CD4-positive, alpha-beta T cell (primary cell): ENCODE data around the gene SNX20. TPM values are rescaled to one million over a fixed set of nuclear protein-coding genes. Genes with fewer than 3 reads are reported as not detected.

Experiments
- ATAC-seq: fragments of 200-7000 bp; cut with Tn5 transposase; one replicate; pipeline ENCODE4 v1.10.0; 2022; ENCODE audit warnings: mild to moderate bottlenecking; ENCODE audit not compliant: poor library complexity
- CTCF ChIA-PET: fragments of 350-600 bp; sonication (Branson Sonifier 250); formaldehyde crosslinking; loops from one replicate; lab custom pipeline; 2021; ENCODE audit warnings: antibody characterized with exemption, inconsistent platforms; lab: Charles Lee
- POLR2A ChIA-PET: fragments of 350-600 bp; sonication (Branson Sonifier 250); formaldehyde crosslinking; loops from one replicate; lab custom pipeline; 2021; ENCODE audit warnings: antibody characterized with exemption, inconsistent platforms; lab: Charles Lee
- DNase-seq, 14 experiments: peaks; one replicate each; pipeline ENCODE4 v3.0.0-alpha.2; 2013 to 2020; ENCODE audit warnings: mixed read lengths in 2 of 14
- H3K27ac ChIP-seq, 2 donors: one replicate each; pipeline versions ENCODE4 v1.5.1 to v1.7.0; 2013; ENCODE audit warnings: low read length in 2 of 2, low read depth in 1 of 2, mild to moderate bottlenecking in 1 of 2
- H3K27me3 ChIP-seq, 2 experiments: 1 replicate in 1 of 2; 2 replicates in 1 of 2; pipeline versions ENCODE4 v1.6.1 to v1.7.0; 2013; ENCODE audit warnings: low read length in 2 of 2, control low read depth in 1 of 2, mild to moderate bottlenecking in 1 of 2, moderate library complexity in 1 of 2; ENCODE audit not compliant: insufficient read depth in 2 of 2, control insufficient read depth in 1 of 2
- H3K36me3 ChIP-seq: one replicate; pipeline ENCODE4 v1.6.1; 2013; ENCODE audit warnings: low read length, control low read depth; ENCODE audit not compliant: insufficient read depth
- H3K4me1 ChIP-seq: one replicate; pipeline ENCODE4 v1.6.1; 2013; ENCODE audit warnings: low read length, control low read depth; ENCODE audit not compliant: insufficient read depth
- H3K4me3 ChIP-seq: one replicate; pipeline ENCODE4 v1.5.1; 2013; ENCODE audit warnings: mild to moderate bottlenecking, low read length, moderate library complexity
- H3K9me3 ChIP-seq, 2 experiments: 1 replicate in 1 of 2; 2 replicates in 1 of 2; pipeline versions ENCODE4 v1.6.1 to v1.7.0; 2013; ENCODE audit warnings: low read length in 2 of 2, mild to moderate bottlenecking in 2 of 2, control low read depth in 1 of 2, moderate library complexity in 1 of 2; ENCODE audit not compliant: control insufficient read depth in 1 of 2, insufficient read depth in 1 of 2
- H3K27ac Mint-ChIP-seq: one replicate; pipeline ENCODE4 v1.8.0; 2020; ENCODE audit warnings: mixed read lengths
- H3K27me3 Mint-ChIP-seq: one replicate; pipeline ENCODE4 v1.8.0; 2021; ENCODE audit warnings: mixed read lengths
- H3K36me3 Mint-ChIP-seq: one replicate; pipeline ENCODE4 v1.8.0; 2021; ENCODE audit warnings: low read depth, mixed read lengths
- H3K4me1 Mint-ChIP-seq: one replicate; pipeline ENCODE4 v1.8.0; 2021; ENCODE audit warnings: low read depth, mixed read lengths
- H3K4me3 Mint-ChIP-seq: one replicate; pipeline ENCODE4 v1.8.0; 2020; ENCODE audit warnings: mild to moderate bottlenecking, mixed read lengths
- H3K9me3 Mint-ChIP-seq: one replicate; pipeline ENCODE4 v1.8.0; 2020; ENCODE audit warnings: mixed read lengths
- intact Hi-C, 2 experiments: fragments of 100-400 bp; cut with DNase I in 1 of 2; cut with micrococcal nuclease in 1 of 2; formaldehyde crosslinking; loops; one replicate each; pipeline versions ENCODE4 v1.15.1 to v1.9.0; 2023 to 2025; cut with DNase I, micrococcal nuclease
- total RNA-seq, 174 experiments: library from RNA in 2 of 174; stranded (reverse) in 2 of 174; gene quantifications; one replicate each; pipeline ENCODE4 v1.2.3 and lab custom pipeline; 2021 to 2026
- TF ChIP-seq, protein P1 (sequence below): fragments of 200-600 bp; IDR thresholded peaks from one replicate; pipeline ENCODE4 v1.8.0; 2022; ENCODE audit warnings: antibody characterized with exemption, mild to moderate bottlenecking

Gene SNX20
- total RNA-seq, 2 experiments from 2014 or later: 26.6 TPM

DNA sequence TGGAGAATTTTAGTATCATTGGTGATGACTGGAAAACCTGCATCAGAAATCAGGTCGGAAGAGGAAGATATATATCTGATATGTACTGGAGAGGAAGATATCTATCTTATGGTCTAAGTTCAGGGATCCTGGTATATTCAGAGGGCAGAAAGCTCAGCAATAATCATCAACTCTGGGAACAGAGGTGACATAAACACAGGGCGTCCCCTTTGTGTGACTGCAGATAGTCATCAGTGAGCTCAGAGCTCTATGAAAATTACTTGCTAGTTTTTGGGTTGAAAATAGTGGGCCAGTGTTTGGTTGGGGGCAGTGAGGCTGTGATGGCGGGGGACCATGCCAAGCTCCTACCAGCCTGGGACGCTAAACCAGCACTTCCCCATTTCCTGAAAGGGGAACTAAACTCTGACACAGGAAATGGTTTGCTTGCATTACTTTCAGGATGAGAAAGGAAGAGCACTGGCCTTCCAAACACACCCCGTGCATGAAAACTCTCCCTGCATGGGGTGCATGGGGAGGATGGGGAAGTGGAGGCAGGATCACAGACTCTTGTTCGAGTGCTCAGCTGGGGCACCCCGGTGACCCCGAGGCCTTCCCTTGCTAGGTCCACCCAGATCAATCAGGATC is 28.1 kb upstream of the SNX20 start:
- H3K36me3 Mint-ChIP-seq: peaks cover 16% of the 10 kb centered on the region
- H3K27ac ChIP-seq: peak overlapping the region in 1 of 2 donors; percentile 52
- H3K27ac Mint-ChIP-seq: peak overlapping the region; percentile 71
- intact Hi-C loops: loop anchor here in 1 of 2 experiments (2.0 kb wide), 1 partner anchor 28 kb away; the partner anchor contains the start of gene SNX20
- H3K36me3 ChIP-seq: peaks cover 26% of the 10 kb centered on the region
- peaks cover under 1% of the 10 kb centered on the region for H3K9me3 Mint-ChIP-seq
- POLR2A ChIA-PET: interaction anchor here (0.9 to 1.9 kb wide), 6 partner anchors 11 to 33 kb away, joined by 3 to 7 read pairs (median 5); partner anchors contain the start of gene CYLD
- no peaks in the 10 kb centered on the region for H3K27me3 Mint-ChIP-seq
- TF ChIP-seq, protein P1, sequence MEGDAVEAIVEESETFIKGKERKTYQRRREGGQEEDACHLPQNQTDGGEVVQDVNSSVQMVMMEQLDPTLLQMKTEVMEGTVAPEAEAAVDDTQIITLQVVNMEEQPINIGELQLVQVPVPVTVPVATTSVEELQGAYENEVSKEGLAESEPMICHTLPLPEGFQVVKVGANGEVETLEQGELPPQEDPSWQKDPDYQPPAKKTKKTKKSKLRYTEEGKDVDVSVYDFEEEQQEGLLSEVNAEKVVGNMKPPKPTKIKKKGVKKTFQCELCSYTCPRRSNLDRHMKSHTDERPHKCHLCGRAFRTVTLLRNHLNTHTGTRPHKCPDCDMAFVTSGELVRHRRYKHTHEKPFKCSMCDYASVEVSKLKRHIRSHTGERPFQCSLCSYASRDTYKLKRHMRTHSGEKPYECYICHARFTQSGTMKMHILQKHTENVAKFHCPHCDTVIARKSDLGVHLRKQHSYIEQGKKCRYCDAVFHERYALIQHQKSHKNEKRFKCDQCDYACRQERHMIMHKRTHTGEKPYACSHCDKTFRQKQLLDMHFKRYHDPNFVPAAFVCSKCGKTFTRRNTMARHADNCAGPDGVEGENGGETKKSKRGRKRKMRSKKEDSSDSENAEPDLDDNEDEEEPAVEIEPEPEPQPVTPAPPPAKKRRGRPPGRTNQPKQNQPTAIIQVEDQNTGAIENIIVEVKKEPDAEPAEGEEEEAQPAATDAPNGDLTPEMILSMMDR: no peak
- H3K27me3 ChIP-seq: no peaks in the 10 kb centered on the region
- H3K4me3 Mint-ChIP-seq: no peak overlapping the region
- H3K9me3 ChIP-seq: peaks cover 4 to 10% of the 10 kb centered on the region in 2 experiments
- DNase-seq (peak in 3 of 14 experiments; percentile 35 to 55 (median 52)), ATAC-seq (no peak)
- CTCF ChIA-PET: interaction anchor here (1.2 to 1.6 kb wide), 3 partner anchors 10 to 38 kb away, joined by 3 to 9 read pairs (median 3); partner anchors contain the start of gene SNX20
- no peak overlapping the region for H3K4me3 ChIP-seq
- peaks cover 41% of the 10 kb centered on the region for H3K4me1 ChIP-seq
- peaks cover 50% of the 10 kb centered on the region for H3K4me1 Mint-ChIP-seq

DNA sequence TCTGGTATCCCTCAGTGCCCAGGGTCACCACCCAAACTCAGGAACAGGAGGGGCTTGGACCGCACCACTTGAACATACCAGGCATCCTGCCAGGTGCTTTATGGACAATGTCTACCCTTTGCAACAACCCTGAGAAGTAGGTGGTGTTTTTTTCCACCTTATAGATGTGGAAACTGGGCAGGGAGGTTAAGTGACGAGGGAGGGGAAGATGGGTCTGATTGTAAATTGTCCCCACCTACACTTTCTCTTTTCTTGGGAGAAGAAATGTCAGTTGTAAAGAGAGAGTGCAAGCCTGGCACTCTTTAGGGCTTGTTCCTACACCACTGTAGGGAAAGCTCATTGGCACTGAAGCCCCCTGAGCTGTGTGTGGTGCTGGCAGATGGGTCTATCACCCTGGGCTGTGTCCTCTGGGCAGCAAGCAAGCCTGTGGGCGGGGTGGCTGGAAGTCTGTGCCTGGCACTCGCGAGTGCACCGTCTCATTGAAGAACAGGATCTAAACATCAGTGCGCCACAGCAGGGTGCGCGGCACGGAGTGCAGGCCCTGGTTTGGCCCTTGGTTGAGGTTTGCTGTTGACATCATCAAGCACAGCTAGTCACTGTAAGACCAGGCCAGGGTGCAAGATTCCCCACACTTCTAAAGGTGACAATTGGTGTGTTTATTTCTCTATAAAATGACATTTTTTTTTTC is 27.4 kb upstream of the SNX20 start:
- peaks cover 22% of the 10 kb centered on the region for H3K36me3 Mint-ChIP-seq
- DNase-seq (peak in 6 of 14 experiments; percentile 12 to 59 (median 52)), ATAC-seq (peak; percentile 78)
- POLR2A ChIA-PET: interaction anchor here (0.9 to 1.9 kb wide), 6 partner anchors 10 to 33 kb away, joined by 3 to 7 read pairs (median 5); partner anchors contain the start of gene CYLD
- intact Hi-C loops: loop anchor here in 1 of 2 experiments (2.0 kb wide), 1 partner anchor 28 kb away; the partner anchor contains the start of gene SNX20
- Histone ChIP-seq H3K4me1 (peaks cover 41% of the 10 kb centered on the region), H3K9me3 (peaks cover 4 to 16% of the 10 kb centered on the region in 2 experiments), H3K4me3 (no peak overlapping the region), H3K36me3 (peaks cover 32% of the 10 kb centered on the region), H3K27me3 (no peaks in the 10 kb centered on the region), H3K27ac (peak overlapping the region in 1 of 2 donors; percentile 52)
- CTCF ChIA-PET: interaction anchor here (1.2 to 1.6 kb wide), 3 partner anchors 9 to 39 kb away, joined by 3 to 9 read pairs (median 3); partner anchors contain the start of gene SNX20
- no peak overlapping the region for H3K4me3 Mint-ChIP-seq
- peak overlapping the region; percentile 71 for H3K27ac Mint-ChIP-seq
- H3K9me3 Mint-ChIP-seq: peaks cover 7% of the 10 kb centered on the region
- peaks cover 50% of the 10 kb centered on the region for H3K4me1 Mint-ChIP-seq
- TF ChIP-seq, protein P1: no peak
- H3K27me3 Mint-ChIP-seq: no peaks in the 10 kb centered on the region

DNA sequence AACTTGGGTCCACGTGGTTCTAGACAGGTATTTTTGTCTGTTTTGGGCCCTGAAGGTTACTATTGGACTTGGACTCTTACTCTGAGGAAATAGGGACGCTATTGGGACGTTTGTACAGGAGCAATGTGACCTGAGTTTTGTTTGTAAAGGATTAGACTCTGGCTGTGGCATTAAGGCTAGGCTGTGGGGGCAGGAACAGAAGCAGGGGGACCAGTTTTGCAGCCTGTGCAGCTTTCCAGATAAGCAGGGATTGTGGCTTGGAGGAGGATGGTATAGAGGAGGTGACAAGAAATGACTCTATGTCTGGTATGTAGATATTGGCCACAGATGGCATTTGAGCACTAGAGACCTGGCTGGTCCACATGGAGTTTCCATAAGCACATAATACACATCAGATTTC is 25.1 kb upstream of the SNX20 start:
- no peak for DNase-seq
- TF ChIP-seq, protein P1: no peak
- Histone ChIP-seq H3K9me3 (peaks cover 4 to 16% of the 10 kb centered on the region in 2 experiments), H3K4me1 (peaks cover 33% of the 10 kb centered on the region), H3K27ac (no peak overlapping the region), H3K36me3 (peaks cover 18% of the 10 kb centered on the region), H3K4me3 (no peak overlapping the region), H3K27me3 (no peaks in the 10 kb centered on the region)
- intact Hi-C loops: no loop called here
- Mint-ChIP-seq H3K36me3 (peaks cover 28% of the 10 kb centered on the region), H3K9me3 (peaks cover 7% of the 10 kb centered on the region), H3K27me3 (no peaks in the 10 kb centered on the region), H3K4me3 (no peak overlapping the region), H3K27ac (peak overlapping the region; percentile 22), H3K4me1 (peaks cover 51% of the 10 kb centered on the region)
- ChIA-PET POLR2A (no interaction called here), CTCF (no interaction called here)
- ATAC-seq: no peak
